Colon (tissue), 2 donors: Measurements from ENCODE around the gene ST7.
"Not testable (repeated sequence)": the region's sequence is repeated elsewhere in the genome, so short reads cannot be mapped to it uniquely, and the experiment has no call there.

Source experiments
- FAIRE-seq: peaks from 2 replicates; lab custom pipeline; 2012; peaks lifted over from hg19 to GRCh38; lab: Jason Lieb, UNC
- donor health status: control.
- donor health status: control.

ST7 gene

GRCh38 chr7:117030793-117031192 lies 77.5 kb downstream of the ST7 start:
- not testable (repeated sequence) for FAIRE-seq

- FAIRE-seq = no peak
These were observed 79.5 kb downstream of the ST7 start for GRCh38 chr7:117032810-117033209.

GRCh38 chr7:117034851-117035464 lies 81.7 kb downstream of the ST7 start:
- no peak for FAIRE-seq

GRCh38 chr7:117035465-117035862 lies 82.2 kb downstream of the ST7 start:
- FAIRE-seq = no peak

- FAIRE-seq = no peak
These were observed 82.9 kb downstream of the ST7 start for GRCh38 chr7:117036053-117036669.

GRCh38 chr7:117036836-117037235 lies 83.5 kb downstream of the ST7 start:
- no peak for FAIRE-seq

GRCh38 chr7:117038408-117038807 lies 85.1 kb downstream of the ST7 start:
- no peak for FAIRE-seq

GRCh38 chr7:117041007-117041406 lies 87.7 kb downstream of the ST7 start:
- no peak for FAIRE-seq

- FAIRE-seq = no peak
These were observed 88.5 kb downstream of the ST7 start for GRCh38 chr7:117041822-117042221.

GRCh38 chr7:117043108-117043825 lies 90.0 kb downstream of the ST7 start:
- no peak for FAIRE-seq

GRCh38 chr7:117044664-117045063 lies 91.4 kb downstream of the ST7 start:
- no peak for FAIRE-seq

GRCh38 chr7:117045927-117046710 lies 92.8 kb downstream of the ST7 start:
- FAIRE-seq = no peak

- FAIRE-seq = no peak
These were observed 94.2 kb downstream of the ST7 start for GRCh38 chr7:117047496-117047895.

GRCh38 chr7:117048114-117048866 lies 95.0 kb downstream of the ST7 start:
- no peak for FAIRE-seq

GRCh38 chr7:117048882-117049281 lies 95.6 kb downstream of the ST7 start:
- FAIRE-seq = no peak

GRCh38 chr7:117051808-117052207 lies 98.5 kb downstream of the ST7 start:
- no peak for FAIRE-seq

- no peak for FAIRE-seq
These were observed 100.1 kb downstream of the ST7 start for GRCh38 chr7:117053432-117053831.

- FAIRE-seq = no peak
These were observed 108.5 kb downstream of the ST7 start for GRCh38 chr7:117061751-117062150.

GRCh38 chr7:117062300-117062699 lies 109.0 kb downstream of the ST7 start:
- no peak for FAIRE-seq

- no peak for FAIRE-seq
These were observed 111.4 kb downstream of the ST7 start for GRCh38 chr7:117064688-117065087.

- FAIRE-seq = no peak
These were observed 112.4 kb downstream of the ST7 start for GRCh38 chr7:117065571-117066150.

GRCh38 chr7:117066668-117067067 lies 113.4 kb downstream of the ST7 start:
- no peak for FAIRE-seq
